ENCODE data around the gene PLSCR2. TPM values are rescaled to one million over a fixed set of nuclear protein-coding genes. Genes with fewer than 3 reads are reported as not detected.
A peak's percentile ranks its signal among the peaks of the same experiment; 100 is the strongest.

The PLSCR2 gene
- total RNA-seq, 1 experiment from 2014 or later: 2.9 TPM

DNA sequence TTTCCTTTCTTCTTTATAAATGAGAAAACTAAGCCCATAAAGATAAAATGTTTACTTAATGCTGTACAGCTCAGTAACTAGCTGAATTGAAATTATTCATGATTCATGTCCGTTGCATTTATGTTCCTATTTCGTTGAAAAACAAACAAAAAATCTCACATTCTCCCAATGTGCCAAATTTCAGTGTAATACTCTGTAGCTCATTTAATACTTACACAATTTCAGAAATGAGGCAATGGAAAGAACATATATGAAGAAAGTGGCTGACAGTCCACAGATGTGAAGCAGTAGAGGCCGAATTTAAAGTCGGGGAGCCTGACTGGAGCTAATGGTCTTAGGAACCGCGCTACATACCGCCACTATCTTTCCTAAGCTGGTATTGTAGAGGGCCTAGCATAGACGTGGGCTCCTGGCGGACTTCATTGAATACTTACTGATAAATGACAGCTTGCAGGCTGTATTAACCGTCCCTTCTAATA lies 651 bp downstream of the PLSCR2 start:
- intact Hi-C loops (cut with micrococcal nuclease; ENCODE audit: unreplicated experiment): loop anchor here (2.0 kb wide), 1 partner anchor 76 kb away; the partner anchor contains the start of gene PLSCR1
- TSS peak; percentile 86 for BruUV-seq (replicated peaks)
- H3K27me3 Mint-ChIP-seq (ENCODE audit: unreplicated experiment): no peaks in the 10 kb centered on the region
- TF ChIP-seq, protein P1, sequence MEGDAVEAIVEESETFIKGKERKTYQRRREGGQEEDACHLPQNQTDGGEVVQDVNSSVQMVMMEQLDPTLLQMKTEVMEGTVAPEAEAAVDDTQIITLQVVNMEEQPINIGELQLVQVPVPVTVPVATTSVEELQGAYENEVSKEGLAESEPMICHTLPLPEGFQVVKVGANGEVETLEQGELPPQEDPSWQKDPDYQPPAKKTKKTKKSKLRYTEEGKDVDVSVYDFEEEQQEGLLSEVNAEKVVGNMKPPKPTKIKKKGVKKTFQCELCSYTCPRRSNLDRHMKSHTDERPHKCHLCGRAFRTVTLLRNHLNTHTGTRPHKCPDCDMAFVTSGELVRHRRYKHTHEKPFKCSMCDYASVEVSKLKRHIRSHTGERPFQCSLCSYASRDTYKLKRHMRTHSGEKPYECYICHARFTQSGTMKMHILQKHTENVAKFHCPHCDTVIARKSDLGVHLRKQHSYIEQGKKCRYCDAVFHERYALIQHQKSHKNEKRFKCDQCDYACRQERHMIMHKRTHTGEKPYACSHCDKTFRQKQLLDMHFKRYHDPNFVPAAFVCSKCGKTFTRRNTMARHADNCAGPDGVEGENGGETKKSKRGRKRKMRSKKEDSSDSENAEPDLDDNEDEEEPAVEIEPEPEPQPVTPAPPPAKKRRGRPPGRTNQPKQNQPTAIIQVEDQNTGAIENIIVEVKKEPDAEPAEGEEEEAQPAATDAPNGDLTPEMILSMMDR (IDR thresholded peaks at IDR 0.05; ENCODE audit: unreplicated experiment): no peak
- H3K9me3 Mint-ChIP-seq (ENCODE audit: low read depth, unreplicated experiment): no peaks in the 10 kb centered on the region
- peaks cover 48% of the 10 kb centered on the region for H3K4me1 Mint-ChIP-seq (ENCODE audit: low read depth, unreplicated experiment)
- peaks cover 22% of the 10 kb centered on the region for H3K36me3 Mint-ChIP-seq (ENCODE audit: insufficient read depth, unreplicated experiment)
- peak overlapping the region; percentile 68 for H3K27ac Mint-ChIP-seq (ENCODE audit: unreplicated experiment)
- CTCF ChIA-PET: no interaction called here
- H3K4me3 Mint-ChIP-seq (ENCODE audit: low read depth, unreplicated experiment): peak overlapping the region; percentile 79
- no peak for DNase-seq

DNA sequence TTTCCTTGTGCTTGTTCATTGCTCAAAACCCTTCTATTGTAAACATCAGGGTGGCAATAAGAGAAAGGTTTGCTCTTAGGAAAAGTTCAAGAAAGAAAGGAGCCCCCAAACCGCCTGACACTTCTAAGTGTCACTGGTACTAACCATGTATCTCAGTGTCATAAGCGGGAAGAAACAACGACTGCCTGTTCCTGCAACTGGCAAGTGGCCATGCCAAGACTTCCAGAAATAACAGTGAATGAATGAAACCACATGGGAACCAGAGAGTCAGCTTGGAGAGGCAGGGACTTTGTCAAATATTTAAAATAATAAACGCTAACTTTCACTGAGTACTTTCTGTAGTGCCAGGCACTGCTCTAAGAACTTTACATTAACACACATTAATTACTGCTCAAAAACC lies 1.1 kb downstream of the PLSCR2 start:
- Mint-ChIP-seq H3K4me3 (ENCODE audit: low read depth, unreplicated experiment) (peak overlapping the region; percentile 79), H3K9me3 (ENCODE audit: low read depth, unreplicated experiment) (peaks cover 3% of the 10 kb centered on the region), H3K4me1 (ENCODE audit: low read depth, unreplicated experiment) (peaks cover 48% of the 10 kb centered on the region), H3K27me3 (ENCODE audit: unreplicated experiment) (no peaks in the 10 kb centered on the region), H3K36me3 (ENCODE audit: insufficient read depth, unreplicated experiment) (peaks cover 22% of the 10 kb centered on the region), H3K27ac (ENCODE audit: unreplicated experiment) (peak overlapping the region; percentile 68)
- CTCF ChIA-PET: interaction anchor here (1.0 kb wide), 1 partner anchor 307 kb away, joined by 3 read pairs; no protein-coding TSS in a partner anchor
- no TSS peak for BruUV-seq (replicated peaks)
- intact Hi-C loops (cut with micrococcal nuclease; ENCODE audit: unreplicated experiment): loop anchor here (2.0 kb wide), 1 partner anchor 77 kb away; the partner anchor contains the start of gene PLSCR1
- TF ChIP-seq, protein P1 (IDR thresholded peaks at IDR 0.05; ENCODE audit: unreplicated experiment): no peak
- peak; percentile 29 for DNase-seq

DNA sequence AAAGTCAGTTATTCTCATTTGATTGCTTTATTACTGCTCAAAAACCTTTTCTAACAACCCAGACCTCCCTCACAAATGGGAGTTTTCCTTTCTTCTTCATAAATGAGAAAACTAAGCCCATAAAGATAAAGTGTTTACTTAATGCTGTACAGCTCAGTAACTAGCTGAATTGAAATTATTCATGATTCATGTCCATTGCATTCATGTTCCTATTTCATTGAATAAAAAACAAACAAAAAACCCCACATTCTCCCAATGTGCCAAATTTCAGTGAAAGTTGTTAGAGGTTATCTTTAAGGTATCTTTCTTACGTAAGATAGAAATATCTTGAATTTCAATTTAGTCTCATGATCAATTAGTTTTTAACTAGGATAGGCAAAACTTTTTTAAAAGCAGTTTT lies 2.8 kb downstream of the PLSCR2 start:
- BruUV-seq (replicated peaks): no TSS peak
- Mint-ChIP-seq H3K27me3 (ENCODE audit: unreplicated experiment) (no peaks in the 10 kb centered on the region), H3K27ac (ENCODE audit: unreplicated experiment) (peak overlapping the region; percentile 23), H3K4me3 (ENCODE audit: low read depth, unreplicated experiment) (no peak overlapping the region), H3K4me1 (ENCODE audit: low read depth, unreplicated experiment) (peaks cover 48% of the 10 kb centered on the region), H3K9me3 (ENCODE audit: low read depth, unreplicated experiment) (peaks cover 3% of the 10 kb centered on the region), H3K36me3 (ENCODE audit: insufficient read depth, unreplicated experiment) (peaks cover 17% of the 10 kb centered on the region)
- intact Hi-C loops (cut with micrococcal nuclease; ENCODE audit: unreplicated experiment): no loop called here
- TF ChIP-seq, protein P1 (IDR thresholded peaks at IDR 0.05; ENCODE audit: unreplicated experiment): no peak
- no peak for DNase-seq
- CTCF ChIA-PET: no interaction called here

DNA sequence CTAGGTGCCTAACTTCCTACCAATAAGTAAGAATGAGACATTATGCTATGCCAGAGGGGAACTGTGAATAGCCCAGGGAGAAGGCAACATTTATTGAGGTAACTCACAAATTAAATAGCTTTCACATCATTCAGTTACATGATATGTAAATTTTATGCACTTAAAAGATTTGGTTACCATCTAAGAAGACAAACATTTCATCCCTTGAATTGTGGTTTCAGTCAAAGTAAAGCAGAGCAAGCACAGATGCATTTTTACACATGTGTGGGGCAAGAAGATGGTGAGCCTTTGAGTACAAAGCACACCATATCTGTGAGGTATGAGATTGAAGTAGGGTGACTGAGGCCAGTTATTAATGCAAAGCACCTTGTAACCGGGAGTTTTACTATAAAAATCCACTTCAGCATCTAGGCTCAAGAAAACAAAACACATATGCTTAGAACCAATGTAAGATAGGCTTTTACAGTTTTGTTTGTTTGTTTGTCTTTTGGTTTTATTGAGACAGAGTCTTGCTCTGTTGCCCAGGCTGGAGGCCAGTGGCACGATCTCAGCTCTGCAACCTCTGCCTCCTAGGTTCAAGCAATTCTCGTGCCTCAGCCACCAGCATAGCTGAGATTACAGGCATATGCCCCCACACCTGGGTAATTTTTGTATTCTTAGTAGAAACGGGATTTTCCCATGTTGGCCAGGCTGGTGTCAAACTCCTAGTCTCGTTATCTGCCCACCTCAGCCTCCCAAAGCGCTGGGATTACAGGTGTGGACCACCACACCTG lies 3.5 kb downstream of the PLSCR2 start:
- TF ChIP-seq, protein P1 (IDR thresholded peaks at IDR 0.05; ENCODE audit: unreplicated experiment): no peak
- intact Hi-C loops (cut with micrococcal nuclease; ENCODE audit: unreplicated experiment): no loop called here
- BruUV-seq (replicated peaks): no TSS peak
- CTCF ChIA-PET: interaction anchor here (0.7 kb wide), 1 partner anchor 230 kb away, joined by 4 read pairs; no protein-coding TSS in a partner anchor
- Mint-ChIP-seq H3K4me1 (ENCODE audit: low read depth, unreplicated experiment) (peaks cover 48% of the 10 kb centered on the region), H3K27me3 (ENCODE audit: unreplicated experiment) (no peaks in the 10 kb centered on the region), H3K9me3 (ENCODE audit: low read depth, unreplicated experiment) (peaks cover 3% of the 10 kb centered on the region), H3K27ac (ENCODE audit: unreplicated experiment) (peak overlapping the region; percentile 23), H3K36me3 (ENCODE audit: insufficient read depth, unreplicated experiment) (peaks cover 17% of the 10 kb centered on the region), H3K4me3 (ENCODE audit: low read depth, unreplicated experiment) (no peak overlapping the region)
- no peak for DNase-seq
